Measurements from ENCODE around the gene DNM2. TPM values are rescaled to one million over a fixed set of nuclear protein-coding genes. Genes with fewer than 3 reads are reported as not detected.

Gene DNM2
- total and polyA plus RNA-seq, 9 of the 15 experiments (the other 6 are each of a cell fraction or from before 2014, with no cell fraction given), result 2.2 to 161 (median 72.6) TPM

GRCh38 chr19:10835754-10836478 is 118.0 kb downstream of the DNM2 start, which contains the start of gene TMED1 (continued):
- TF ChIP-seq ZNF639 (CRISPR knock-in tag; conservative IDR thresholded peaks at IDR 0.05 in 1 of 2, IDR thresholded peaks at IDR 0.05 in 1 of 2) (no peak), HDGF (IDR thresholded peaks at IDR 0.05) (peak; percentile 97), KAT8 (IDR thresholded peaks at IDR 0.05; ENCODE audit: low read depth) (no peak), HCFC1 (IDR thresholded peaks at IDR 0.05; ENCODE audit: low read depth, low read length) (no peak; the same call in 1 of the 2 replicates), BCOR (IDR thresholded peaks at IDR 0.05) (no peak), POLR2A (conservative IDR thresholded peaks at IDR 0.05) (peak; percentile 94), ADNP (tag; IDR thresholded peaks at IDR 0.05) (no peak), USF2 (CRISPR knock-in tag; IDR thresholded peaks at IDR 0.05) (no peak), ZBTB26 (CRISPR knock-in tag; IDR thresholded peaks at IDR 0.05) (0 out of 2 replicates have a peak, but pooled peaks have one; percentile 49), MTA2 (IDR thresholded peaks at IDR 0.05; ENCODE audit: low read depth) (no peak), MXD1 (CRISPR knock-in tag; IDR thresholded peaks at IDR 0.05; ENCODE audit: borderline replicate concordance, poor library complexity, severe bottlenecking) (no peak), TBL1XR1 (IDR thresholded peaks at IDR 0.05; ENCODE audit: low read length in 2 of 2) (no peak; a peak in 1 of 4 replicates), POLR3A (IDR thresholded peaks at IDR 0.05; ENCODE audit: borderline replicate concordance, extremely low read depth, insufficient read depth, insufficient read length) (no peak), NFRKB (IDR thresholded peaks at IDR 0.05; ENCODE audit: low read depth) (peak; percentile 74), ZNF282 (CRISPR knock-in tag; IDR thresholded peaks at IDR 0.05) (no peak), ID3 (CRISPR knock-in tag; IDR thresholded peaks at IDR 0.05) (no peak), ID3 (tag; IDR thresholded peaks at IDR 0.05) (no peak), ZNF696 (CRISPR knock-in tag; conservative IDR thresholded peaks at IDR 0.05) (no peak; the same call in 1 of the 2 replicates), CREB3 (tag; conservative IDR thresholded peaks at IDR 0.05; ENCODE audit: low read depth) (no peak), RAD21 (CRISPR knock-in tag; conservative IDR thresholded peaks at IDR 0.05 in 1 of 2, IDR thresholded peaks at IDR 0.05 in 1 of 2) (peak in 1 of 2 experiments; percentile 23; a peak in 2 of 4 replicates), TEAD1 (CRISPR knock-in tag; IDR thresholded peaks at IDR 0.05) (no peak), ZFP36 (IDR thresholded peaks at IDR 0.05; ENCODE audit: low read depth, low read length, partially characterized antibody) (no peak)
